GM13976 (cell line): ENCODE data around the gene ABCA7.

Experiments
- DNase-seq: peaks from one replicate; pipeline ENCODE4 v3.0.0; 2012; ENCODE audit warnings: low spot score
- in situ Hi-C: fragments of 300-500 bp; cut with MboI; formaldehyde crosslinking; loops from one replicate; pipeline ENCODE4 v1.12.0; 2022; ENCODE audit warnings: low sequenced_read_pairs, mixed read lengths, inconsistent platforms; ENCODE audit not compliant: unreplicated experiment
- TF ChIP-seq, protein P1 (sequence below): IDR thresholded peaks from 2 replicates; pipeline ENCODE4 v1.5.1; 2012; ENCODE audit warnings: borderline replicate concordance, mild to moderate bottlenecking; ENCODE audit not compliant: insufficient read depth; ENCODE audit errors: extremely low read depth, missing control alignments, control extremely low read depth

ABCA7 gene

DNA sequence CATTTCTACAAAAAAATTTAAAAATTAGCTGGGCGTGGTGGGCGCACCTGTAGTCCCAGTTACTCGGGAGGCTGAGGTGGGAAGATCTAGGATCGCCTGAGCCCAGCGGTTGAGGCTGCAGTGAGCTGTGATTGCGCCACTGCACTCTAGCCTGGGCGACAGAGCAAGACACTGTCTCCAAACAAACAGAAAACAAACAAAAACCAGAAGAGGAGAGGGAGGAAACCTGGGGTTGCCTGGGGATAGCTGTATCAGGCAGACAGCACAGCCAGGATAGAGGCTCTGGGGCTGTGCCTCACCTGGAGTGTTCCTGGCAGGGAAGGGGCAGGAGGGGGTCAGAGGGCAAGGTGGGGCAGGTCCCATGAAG lies 57.9 kb downstream of the ABCA7 start:
- in situ Hi-C loops = no loop called here
- no peak for DNase-seq
- TF ChIP-seq, protein P1, sequence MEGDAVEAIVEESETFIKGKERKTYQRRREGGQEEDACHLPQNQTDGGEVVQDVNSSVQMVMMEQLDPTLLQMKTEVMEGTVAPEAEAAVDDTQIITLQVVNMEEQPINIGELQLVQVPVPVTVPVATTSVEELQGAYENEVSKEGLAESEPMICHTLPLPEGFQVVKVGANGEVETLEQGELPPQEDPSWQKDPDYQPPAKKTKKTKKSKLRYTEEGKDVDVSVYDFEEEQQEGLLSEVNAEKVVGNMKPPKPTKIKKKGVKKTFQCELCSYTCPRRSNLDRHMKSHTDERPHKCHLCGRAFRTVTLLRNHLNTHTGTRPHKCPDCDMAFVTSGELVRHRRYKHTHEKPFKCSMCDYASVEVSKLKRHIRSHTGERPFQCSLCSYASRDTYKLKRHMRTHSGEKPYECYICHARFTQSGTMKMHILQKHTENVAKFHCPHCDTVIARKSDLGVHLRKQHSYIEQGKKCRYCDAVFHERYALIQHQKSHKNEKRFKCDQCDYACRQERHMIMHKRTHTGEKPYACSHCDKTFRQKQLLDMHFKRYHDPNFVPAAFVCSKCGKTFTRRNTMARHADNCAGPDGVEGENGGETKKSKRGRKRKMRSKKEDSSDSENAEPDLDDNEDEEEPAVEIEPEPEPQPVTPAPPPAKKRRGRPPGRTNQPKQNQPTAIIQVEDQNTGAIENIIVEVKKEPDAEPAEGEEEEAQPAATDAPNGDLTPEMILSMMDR = no peak

DNA sequence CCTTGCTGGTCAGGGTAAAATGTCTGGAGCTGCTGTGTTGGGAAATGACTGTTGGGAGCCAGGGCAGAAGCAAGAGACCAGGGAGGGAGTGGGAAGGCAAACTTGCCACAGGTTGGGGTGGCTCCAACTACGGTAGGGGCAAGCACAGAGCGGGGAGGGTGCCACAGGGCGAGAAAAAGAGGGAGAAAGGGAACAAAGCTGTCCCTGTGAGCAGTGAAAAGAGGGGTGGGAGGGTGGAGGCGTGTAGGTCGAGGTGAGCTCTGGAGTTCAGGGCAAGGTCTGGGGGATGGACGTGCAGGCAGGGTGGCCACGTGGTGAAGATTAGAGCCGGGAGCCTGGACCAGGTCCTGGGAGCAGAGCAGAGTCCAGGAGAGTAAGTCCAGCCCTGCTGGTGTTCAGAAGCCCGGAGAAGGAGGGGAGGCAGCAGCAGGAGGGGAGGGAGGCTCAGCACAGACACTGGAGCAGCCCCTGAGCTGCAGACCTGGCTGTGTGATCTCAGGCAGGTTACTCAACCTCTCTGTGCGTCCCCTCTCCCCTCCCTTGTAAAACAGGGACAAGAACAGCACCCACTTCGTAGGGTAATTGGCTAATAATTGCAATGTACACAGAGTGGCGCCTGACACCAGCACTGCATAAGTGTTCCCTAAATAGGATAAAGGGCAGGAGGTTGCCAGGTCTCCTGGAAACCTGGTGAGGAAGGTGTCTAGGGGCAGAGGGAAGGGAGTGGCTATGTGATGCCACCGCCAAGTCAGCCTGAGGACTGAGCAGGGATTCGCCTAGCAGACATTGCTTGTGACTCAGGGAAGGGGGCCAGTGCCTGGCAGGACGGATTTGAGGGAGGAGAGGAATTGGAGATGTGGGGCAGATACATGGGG lies 58.5 kb downstream of the ABCA7 start:
- TF ChIP-seq, protein P1 = no peak
- in situ Hi-C loops = no loop called here
- DNase-seq = no peak

DNA sequence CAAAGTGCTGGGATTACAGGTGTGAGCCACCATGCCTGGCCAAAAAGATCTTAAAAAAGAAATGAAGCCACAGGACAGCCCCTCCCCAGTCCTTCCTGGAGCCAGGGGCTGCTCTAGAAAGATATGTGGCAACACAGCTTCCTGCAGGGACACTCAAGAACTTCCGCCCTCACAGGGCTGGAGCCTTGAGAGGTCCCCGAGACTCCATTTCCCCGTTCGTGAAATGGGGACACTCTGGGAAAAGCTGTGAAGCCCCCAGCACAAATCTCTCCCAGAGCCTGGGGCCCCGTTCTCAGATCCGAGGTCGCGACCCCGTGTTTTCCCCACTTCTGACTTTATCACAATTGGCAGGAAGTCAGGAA lies 61.4 kb downstream of the ABCA7 start:
- in situ Hi-C loops = no loop called here
- TF ChIP-seq, protein P1 = no peak
- no peak for DNase-seq

DNA sequence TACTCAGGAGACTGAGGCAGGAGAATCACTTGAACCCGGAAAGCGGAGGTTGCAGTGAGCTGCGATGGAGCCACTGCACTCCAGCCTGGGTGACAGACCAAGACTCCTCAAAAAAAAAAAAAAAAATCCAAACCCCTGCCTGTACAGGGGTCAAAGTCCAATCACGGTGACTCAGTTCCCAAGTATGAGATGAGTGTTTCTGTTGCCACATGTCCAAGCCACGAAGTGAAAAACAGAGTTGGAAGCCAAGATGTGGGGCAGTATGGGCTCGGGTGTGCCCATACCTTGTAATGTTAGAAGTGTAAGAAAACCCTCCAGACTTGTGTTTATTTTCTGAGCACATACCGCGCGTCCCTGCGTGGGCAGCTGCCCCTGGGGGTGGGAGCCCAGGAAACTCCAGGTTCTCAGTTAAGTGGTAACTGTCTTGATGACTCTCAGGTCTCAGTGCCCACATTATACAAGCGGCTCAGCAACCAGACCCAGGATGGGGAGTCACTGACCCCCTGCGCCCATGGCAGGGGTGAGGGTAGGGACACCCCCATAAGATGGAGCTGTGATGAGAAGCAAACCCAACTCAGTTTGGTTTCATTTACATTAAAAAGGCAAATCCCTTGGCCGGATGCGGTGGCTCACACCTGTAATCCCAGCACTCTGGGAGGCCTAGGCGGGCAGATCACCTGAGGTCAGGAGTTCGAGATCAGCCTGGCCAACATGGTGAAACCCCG lies 62.7 kb downstream of the ABCA7 start:
- DNase-seq = no peak
- TF ChIP-seq, protein P1 = no peak
- in situ Hi-C loops = no loop called here

DNA sequence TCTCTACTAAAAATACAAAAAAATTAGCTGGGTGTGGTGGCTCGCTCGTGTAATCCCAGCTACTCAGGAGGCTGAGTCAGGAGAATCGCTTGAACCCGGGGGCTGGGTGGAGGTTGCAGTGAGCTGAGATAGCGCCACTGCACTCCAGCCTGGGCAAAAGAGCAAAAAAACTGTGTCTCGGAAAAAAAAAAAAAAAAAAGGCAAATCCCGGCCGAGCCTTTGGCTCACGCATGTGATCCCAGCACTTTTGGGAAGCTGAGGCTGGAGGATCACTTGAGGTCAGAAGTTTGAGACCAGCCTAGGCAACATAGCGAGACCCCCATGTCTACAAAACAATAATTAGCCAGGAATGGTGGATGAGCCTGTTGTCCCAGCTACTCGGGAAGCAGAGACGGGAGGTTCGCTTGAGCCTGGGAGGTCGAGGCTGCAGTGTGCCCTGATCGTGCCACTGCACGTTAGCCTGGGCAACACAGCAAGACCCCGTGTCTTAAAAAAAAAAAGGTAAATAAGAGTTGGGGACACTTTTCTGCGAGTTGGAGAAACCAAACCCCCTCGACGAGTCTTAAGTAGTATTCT lies 63.3 kb downstream of the ABCA7 start:
- DNase-seq = no peak
- TF ChIP-seq, protein P1 = no peak
- in situ Hi-C loops = no loop called here

DNA sequence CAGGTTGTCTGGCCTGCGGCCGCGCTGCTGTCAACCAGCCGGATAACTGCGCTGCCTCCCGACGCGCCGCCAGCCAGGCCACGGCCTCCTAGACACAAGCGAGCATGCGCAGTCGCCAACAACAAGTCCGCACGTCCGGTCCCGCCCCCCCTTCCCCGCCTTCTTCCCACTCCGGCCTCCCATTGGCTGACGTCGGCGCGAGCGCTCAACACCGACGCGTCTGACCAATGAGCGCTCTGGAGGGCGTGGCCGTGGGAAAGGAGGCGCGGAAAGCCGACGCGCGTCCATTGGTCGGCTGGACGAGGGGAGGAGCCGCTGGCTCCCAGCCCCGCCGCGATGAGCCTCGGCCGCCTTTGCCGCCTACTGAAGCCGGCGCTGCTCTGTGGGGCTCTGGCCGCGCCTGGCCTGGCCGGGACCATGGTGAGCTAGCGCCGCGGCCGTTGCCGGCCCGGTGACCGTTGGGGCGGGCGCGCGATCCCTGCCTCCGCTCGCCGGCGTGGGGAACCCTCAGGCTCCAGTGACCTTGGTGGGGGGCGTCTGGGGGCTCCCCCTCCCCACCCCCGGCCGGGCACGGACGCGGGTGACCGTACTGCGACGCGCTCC lies 63.9 kb downstream of the ABCA7 start, which contains the start of gene GPX4:
GPX4 (plus strand) TSS at position 287 of the 603 bp plus-strand sequence; CDS start at position 337, 50 bp downstream.
- in situ Hi-C loops = no loop called here
- TF ChIP-seq, protein P1 = no peak

More for the DNA sequence above, 63.9 kb downstream of the ABCA7 start, which contains the start of gene GPX4:
- DNase-seq = peak; percentile 99
